ENCODE data around the gene CFAP52. TPM values are rescaled to one million over a fixed set of nuclear protein-coding genes. Genes with fewer than 3 reads are reported as not detected.
"Not testable (repeated sequence)": the region's sequence is repeated elsewhere in the genome, so short reads cannot be mapped to it uniquely, and the experiment has no call there.

Gene CFAP52
- total and polyA plus RNA-seq, 2 experiments from 2014 or later = 0.76 TPM; not detected in 1

DNA sequence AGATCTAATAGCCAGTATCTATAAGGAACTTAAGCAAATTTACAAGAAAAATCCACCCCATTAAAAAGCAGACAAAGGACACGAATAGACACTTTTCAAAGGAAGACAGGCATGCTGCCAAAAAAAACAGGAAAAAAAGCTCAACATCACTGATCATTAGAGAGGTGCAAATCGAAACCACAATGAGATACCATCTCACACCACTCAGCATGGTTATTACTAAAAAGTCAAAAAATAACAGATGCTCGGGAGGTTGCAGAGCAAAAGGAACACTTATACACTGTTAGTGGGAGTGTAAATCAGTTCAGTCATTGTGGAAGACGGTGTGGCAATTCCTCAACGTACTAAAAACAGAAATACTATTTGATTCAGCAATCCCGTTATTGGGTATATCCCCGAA, 10.4 kb upstream of the CFAP52 start:
- Histone ChIP-seq H3K4me3 (no peak overlapping the region), H3K4me2 (ENCODE audit: unreplicated experiment) (no peak overlapping the region), H3F3A (ENCODE audit: insufficient read depth) (0 out of 2 replicates have a peak, but pooled peaks cover 8% of the 10 kb centered on the region), H3K9me3 (ENCODE audit: low read depth) (no peaks in the 10 kb centered on the region), H3K27me3 (replicated peaks; ENCODE audit: insufficient read depth) (no peaks in the 10 kb centered on the region), H3K36me3 (ENCODE audit: low read depth) (peaks cover 11% of the 10 kb centered on the region; the same call in 1 of the 2 replicates), H3K27ac (no peak overlapping the region), H3K4me1 (ENCODE audit: insufficient read depth) (no peaks in the 10 kb centered on the region), H3K9me2 (ENCODE audit: insufficient read depth) (no peaks in the 10 kb centered on the region), H3K79me2 (ENCODE audit: insufficient read depth) (peaks cover 18% of the 10 kb centered on the region), H4K20me1 (ENCODE audit: insufficient read depth) (no peaks in the 10 kb centered on the region), H3K9ac (no peak overlapping the region), H2AFZ (no peak overlapping the region)
- in situ Hi-C loops (cut with MboI) = no loop called here
- no peak for DNase-seq
- WGBS, 2 experiments (ENCODE audit: low coverage in 1 of 2, low lambda C conversion rate in 2 of 2, missing lambda C conversion rate in 2 of 2) = 47% methylated on average over 7 of the region's 7 CpGs
- TF ChIP-seq EZH2 (IDR thresholded peaks at IDR 0.05; ENCODE audit: insufficient read depth, poor library complexity, severe bottlenecking) (no peak), EZH2phosphoT487 (IDR thresholded peaks at IDR 0.05; ENCODE audit: insufficient read depth, low read depth) (no peak)

- H3K9me3 ChIP-seq (ENCODE audit: low read depth); H3F3A ChIP-seq (ENCODE audit: insufficient read depth); H3K27ac ChIP-seq; H3K27me3 ChIP-seq (replicated peaks; ENCODE audit: insufficient read depth); H3K9ac ChIP-seq; H3K4me1 ChIP-seq (ENCODE audit: insufficient read depth); H3K9me2 ChIP-seq (ENCODE audit: insufficient read depth); H3K4me2 ChIP-seq (ENCODE audit: unreplicated experiment); H4K20me1 ChIP-seq (ENCODE audit: insufficient read depth); H2AFZ ChIP-seq; H3K4me3 ChIP-seq; DNase-seq; in situ Hi-C loops (cut with MboI): not testable (repeated sequence)
- WGBS, 2 experiments (ENCODE audit: low coverage in 1 of 2, low lambda C conversion rate in 2 of 2, missing lambda C conversion rate in 2 of 2) = 97 to 100% methylated on average over 5 of the region's 5 CpGs
- Histone ChIP-seq H3K36me3 (ENCODE audit: low read depth) (peaks cover 11% of the 10 kb centered on the region; the same call in 1 of the 2 replicates), H3K79me2 (ENCODE audit: insufficient read depth) (peaks cover 21% of the 10 kb centered on the region)
These were observed 9.7 kb upstream of the CFAP52 start for GRCh38 chr17:9566739-9567138.

DNA sequence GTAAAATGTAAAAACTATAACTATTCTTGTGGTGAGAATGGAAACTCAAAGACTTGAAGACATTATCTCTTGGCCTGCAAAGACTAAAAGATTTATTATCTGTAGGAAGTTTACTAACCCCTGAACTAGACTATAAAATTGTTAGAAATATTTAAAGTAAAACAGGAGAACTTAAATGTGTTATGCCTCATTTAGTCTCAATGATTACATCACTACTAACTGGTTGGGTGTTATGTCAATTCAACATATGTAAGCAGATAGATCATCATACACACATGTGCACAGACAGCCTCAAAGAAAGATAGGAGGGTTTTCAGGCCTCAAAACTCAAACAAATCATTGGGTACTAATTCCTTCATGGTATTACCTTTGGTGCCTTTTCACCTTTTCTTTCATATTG, 8.4 kb upstream of the CFAP52 start:
- Histone ChIP-seq H3K9me2 (ENCODE audit: insufficient read depth) (no peaks in the 10 kb centered on the region), H3K36me3 (ENCODE audit: low read depth) (peaks cover 11% of the 10 kb centered on the region; the same call in 1 of the 2 replicates), H3K27me3 (replicated peaks; ENCODE audit: insufficient read depth) (no peaks in the 10 kb centered on the region), H3K4me1 (ENCODE audit: insufficient read depth) (no peaks in the 10 kb centered on the region), H3K4me2 (ENCODE audit: unreplicated experiment) (no peak overlapping the region), H3K79me2 (ENCODE audit: insufficient read depth) (peaks cover 18% of the 10 kb centered on the region), H4K20me1 (ENCODE audit: insufficient read depth) (no peaks in the 10 kb centered on the region), H3K27ac (no peak overlapping the region), H3K9me3 (ENCODE audit: low read depth) (no peaks in the 10 kb centered on the region), H3K4me3 (no peak overlapping the region), H3K9ac (no peak overlapping the region), H2AFZ (no peak overlapping the region), H3F3A (ENCODE audit: insufficient read depth) (0 out of 2 replicates have a peak, but pooled peaks cover 8% of the 10 kb centered on the region)
- TF ChIP-seq EZH2 (IDR thresholded peaks at IDR 0.05; ENCODE audit: insufficient read depth, poor library complexity, severe bottlenecking) (no peak), EZH2phosphoT487 (IDR thresholded peaks at IDR 0.05; ENCODE audit: insufficient read depth, low read depth) (no peak)
- in situ Hi-C loops (cut with MboI) = no loop called here
- no peak for DNase-seq

DNA sequence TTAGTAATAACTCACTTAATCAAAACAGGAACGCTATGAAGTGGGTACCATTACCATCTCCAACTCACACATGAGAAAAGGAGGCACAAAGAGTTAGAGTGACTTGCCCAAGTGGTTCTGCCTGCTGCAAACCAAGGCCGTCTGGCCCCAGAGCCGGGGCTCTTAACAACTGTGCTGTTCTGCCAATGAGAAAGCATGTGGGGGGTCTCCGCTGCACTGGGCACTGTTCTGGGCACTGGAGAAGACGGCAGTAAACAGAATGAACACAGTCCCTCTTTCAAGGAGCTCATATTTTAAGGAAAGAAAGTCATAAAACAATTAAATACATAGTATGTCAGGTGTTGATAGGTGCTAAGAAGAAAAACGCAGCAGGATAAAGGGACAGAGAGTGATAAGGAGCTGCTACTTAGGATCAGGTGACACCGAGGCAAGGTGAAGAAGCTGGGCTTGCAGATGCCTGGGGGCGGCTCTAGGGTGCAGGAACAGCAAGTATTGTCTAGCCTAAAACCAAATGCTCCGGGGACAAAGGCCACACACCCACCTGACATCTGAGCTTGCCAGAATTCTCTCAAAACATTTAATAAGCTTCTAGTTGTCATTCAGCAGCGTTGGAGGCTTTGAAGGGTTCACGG, 7.4 kb upstream of the CFAP52 start:
- H3K27ac ChIP-seq = no peak overlapping the region
- in situ Hi-C loops (cut with MboI) = no loop called here
- H3K4me1 ChIP-seq (ENCODE audit: insufficient read depth) = no peaks in the 10 kb centered on the region
- no peak overlapping the region for H3K9ac ChIP-seq
- 0 out of 2 replicates have a peak, but pooled peaks cover 5% of the 10 kb centered on the region for H3F3A ChIP-seq (ENCODE audit: insufficient read depth)
- peaks cover 11% of the 10 kb centered on the region; the same call in 1 of the 2 replicates for H3K36me3 ChIP-seq (ENCODE audit: low read depth)
- no peak for DNase-seq
- no peaks in the 10 kb centered on the region for H3K9me2 ChIP-seq (ENCODE audit: insufficient read depth)
- no peaks in the 10 kb centered on the region for H4K20me1 ChIP-seq (ENCODE audit: insufficient read depth)
- H3K4me2 ChIP-seq (ENCODE audit: unreplicated experiment) = no peak overlapping the region
- H2AFZ ChIP-seq = no peak overlapping the region
- H3K9me3 ChIP-seq (ENCODE audit: low read depth) = no peaks in the 10 kb centered on the region
- peaks cover 20% of the 10 kb centered on the region for H3K79me2 ChIP-seq (ENCODE audit: insufficient read depth)
- TF ChIP-seq EZH2phosphoT487 (IDR thresholded peaks at IDR 0.05; ENCODE audit: insufficient read depth, low read depth) = no peak
- TF ChIP-seq EZH2 (IDR thresholded peaks at IDR 0.05; ENCODE audit: insufficient read depth, poor library complexity, severe bottlenecking) = no peak
- H3K4me3 ChIP-seq = no peak overlapping the region
- no peaks in the 10 kb centered on the region for H3K27me3 ChIP-seq (replicated peaks; ENCODE audit: insufficient read depth)
- WGBS, 2 experiments (ENCODE audit: low coverage in 1 of 2, low lambda C conversion rate in 2 of 2, missing lambda C conversion rate in 2 of 2) = 89 to 92% methylated on average over 11 of the region's 11 CpGs

GRCh38 chr17:9571201-9571600, 5.2 kb upstream of the CFAP52 start:
- H3K9ac ChIP-seq = no peak overlapping the region
- in situ Hi-C loops (cut with MboI) = no loop called here
- no peak for TF ChIP-seq EZH2 (IDR thresholded peaks at IDR 0.05; ENCODE audit: insufficient read depth, poor library complexity, severe bottlenecking)
- TF ChIP-seq EZH2phosphoT487 (IDR thresholded peaks at IDR 0.05; ENCODE audit: insufficient read depth, low read depth) = no peak
- no peaks in the 10 kb centered on the region; the same call in 1 of the 2 replicates for H3F3A ChIP-seq (ENCODE audit: insufficient read depth)
- DNase-seq = no peak
- H3K36me3 ChIP-seq (ENCODE audit: low read depth) = peaks cover 11% of the 10 kb centered on the region; the same call in 1 of the 2 replicates
- no peak overlapping the region for H3K4me2 ChIP-seq (ENCODE audit: unreplicated experiment)
- no peaks in the 10 kb centered on the region for H3K27me3 ChIP-seq (replicated peaks; ENCODE audit: insufficient read depth)
- peaks cover 27% of the 10 kb centered on the region for H3K79me2 ChIP-seq (ENCODE audit: insufficient read depth)
- no peak overlapping the region for H3K27ac ChIP-seq
- H3K4me1 ChIP-seq (ENCODE audit: insufficient read depth) = no peaks in the 10 kb centered on the region; the same call in 1 of the 2 replicates
- no peaks in the 10 kb centered on the region for H3K9me3 ChIP-seq (ENCODE audit: low read depth)
- H3K4me3 ChIP-seq = no peak overlapping the region
- WGBS, 2 experiments (ENCODE audit: low coverage in 1 of 2, low lambda C conversion rate in 2 of 2, missing lambda C conversion rate in 2 of 2) = 86 to 87% methylated on average over 9 to 10 of the region's 10 CpGs
- H2AFZ ChIP-seq = no peak overlapping the region
- no peaks in the 10 kb centered on the region for H4K20me1 ChIP-seq (ENCODE audit: insufficient read depth)
- no peaks in the 10 kb centered on the region for H3K9me2 ChIP-seq (ENCODE audit: insufficient read depth)

Measured in GM23248 (cell line).